Measurements from ENCODE around the gene INTS7.

DNA sequence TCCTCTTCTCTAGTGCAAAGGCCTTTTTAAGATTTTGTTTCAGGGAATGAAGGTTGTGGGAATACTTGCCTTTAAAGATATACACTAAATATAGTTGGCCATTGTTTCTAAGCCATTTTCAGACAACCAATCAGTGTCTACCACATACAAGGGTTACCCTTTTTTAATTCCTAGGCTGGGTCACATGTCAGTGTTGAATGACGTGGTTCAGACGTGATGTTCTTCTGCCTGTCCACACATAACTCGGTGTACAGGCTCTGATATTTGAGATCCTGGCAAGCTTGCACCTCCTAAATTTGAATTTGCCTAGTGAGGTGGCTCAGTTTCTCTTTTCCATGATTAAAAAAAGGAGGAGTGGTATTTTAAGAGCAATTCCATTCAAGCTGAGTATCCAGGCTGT lies 39.0 kb upstream of the INTS7 start:
- TF ChIP-seq POLR2AphosphoS5 (IDR thresholded peaks at IDR 0.05; ENCODE audit: borderline replicate concordance, low read depth, low read length) (no peak), EZH2 (IDR thresholded peaks at IDR 0.05) (no peak), FOXP2 (optimal IDR thresholded peaks at IDR 0.05; ENCODE audit: control extremely low read depth, extremely low read length, insufficient read depth) (no peak)
